22Rv1 (cell line): ENCODE data around the gene AEN.

ENCODE experiments used
- CTCF ChIP-seq: fragments of 450-650 bp; IDR thresholded peaks from 2 replicates; pipeline ENCODE4 v1.5.1; 2017; ENCODE audit warnings: mild to moderate bottlenecking
- ZFX ChIP-seq: fragments of 450-650 bp; IDR thresholded peaks from 2 replicates; pipeline ENCODE4 v1.6.1; 2017; ENCODE audit warnings: antibody characterized with exemption, borderline replicate concordance

- TF ChIP-seq CTCF (no peak), ZFX (no peak)
These were observed 23.6 kb downstream of the AEN start for GRCh38 chr15:88644741-88645140.
